ENCODE data around the gene TBC1D9B. TPM values are rescaled to one million over a fixed set of nuclear protein-coding genes. Genes with fewer than 3 reads are reported as not detected.
"Not testable (repeated sequence)": the region's sequence is repeated elsewhere in the genome, so short reads cannot be mapped to it uniquely, and the experiment has no call there.

TBC1D9B gene
- polyA plus RNA-seq, 3 donors, result 49.1 to 82.3 (median 80.3) TPM

DNA sequence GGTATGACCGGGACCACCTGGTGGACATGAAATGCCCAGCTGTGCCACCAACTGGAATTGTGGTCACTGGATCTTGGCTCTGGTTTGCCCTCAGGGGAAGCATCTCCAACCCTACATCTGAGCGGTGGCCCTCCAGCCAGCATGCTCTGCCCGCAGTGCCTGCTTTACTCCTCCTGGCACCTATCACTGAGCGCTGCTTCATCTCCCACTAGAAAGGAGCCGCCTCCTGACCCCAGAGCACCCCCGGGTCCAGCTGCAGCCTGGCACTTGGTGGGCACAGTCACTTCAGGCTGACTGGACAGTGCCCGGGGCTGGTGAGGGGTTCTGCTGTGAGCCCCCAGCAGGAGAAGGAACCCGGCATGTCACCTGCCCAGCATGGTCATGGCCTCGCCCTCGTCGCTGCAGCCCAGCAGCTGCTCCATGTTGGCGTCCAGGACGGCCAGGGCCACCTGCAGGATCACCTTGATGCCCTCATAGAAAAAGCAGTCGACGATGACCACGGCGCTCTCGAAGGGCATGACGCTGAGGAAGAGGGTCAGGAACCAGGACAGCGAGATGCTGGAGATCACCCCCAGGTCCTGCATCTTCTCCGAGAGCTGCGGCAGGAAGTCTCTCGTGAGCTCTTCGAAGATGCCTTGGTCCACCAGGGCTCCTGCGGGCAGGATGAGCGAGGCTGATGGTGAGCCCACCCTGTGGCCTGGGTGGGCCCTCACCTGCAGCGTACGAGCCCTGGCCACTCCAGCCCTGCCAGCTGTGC, 33.0 kb downstream of the TBC1D9B start:
- no peak overlapping the region for H3K27ac ChIP-seq (ENCODE audit: low read depth, low read length)
- 95 to 97% (median 96%) methylated on average over 28 of the region's 28 CpGs for WGBS, 3 donors

DNA sequence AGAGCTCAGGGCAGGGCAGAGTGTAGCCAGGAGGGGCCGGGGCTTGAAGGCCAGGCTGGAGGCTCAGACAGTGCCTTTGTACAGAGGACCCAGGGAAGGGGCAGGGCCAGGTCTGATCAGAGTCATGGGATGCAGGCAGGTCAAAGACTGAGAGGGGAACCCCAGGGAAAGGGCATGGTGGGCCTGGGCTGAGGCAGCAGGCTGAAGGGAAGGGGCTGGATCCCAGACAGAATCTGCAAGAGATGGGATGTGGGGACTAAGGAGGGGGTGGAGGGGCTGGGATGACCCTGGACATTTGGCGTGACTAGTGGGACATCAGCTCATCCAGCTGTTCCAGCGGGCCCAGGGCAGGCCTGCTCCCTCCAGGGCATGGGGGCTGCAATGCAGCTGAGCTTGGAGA, 33.6 kb downstream of the TBC1D9B start:
- no peak overlapping the region for H3K27ac ChIP-seq (ENCODE audit: low read depth, low read length)
- 92 to 98% (median 95%) methylated on average over 3 of the region's 3 CpGs for WGBS, 3 donors

DNA sequence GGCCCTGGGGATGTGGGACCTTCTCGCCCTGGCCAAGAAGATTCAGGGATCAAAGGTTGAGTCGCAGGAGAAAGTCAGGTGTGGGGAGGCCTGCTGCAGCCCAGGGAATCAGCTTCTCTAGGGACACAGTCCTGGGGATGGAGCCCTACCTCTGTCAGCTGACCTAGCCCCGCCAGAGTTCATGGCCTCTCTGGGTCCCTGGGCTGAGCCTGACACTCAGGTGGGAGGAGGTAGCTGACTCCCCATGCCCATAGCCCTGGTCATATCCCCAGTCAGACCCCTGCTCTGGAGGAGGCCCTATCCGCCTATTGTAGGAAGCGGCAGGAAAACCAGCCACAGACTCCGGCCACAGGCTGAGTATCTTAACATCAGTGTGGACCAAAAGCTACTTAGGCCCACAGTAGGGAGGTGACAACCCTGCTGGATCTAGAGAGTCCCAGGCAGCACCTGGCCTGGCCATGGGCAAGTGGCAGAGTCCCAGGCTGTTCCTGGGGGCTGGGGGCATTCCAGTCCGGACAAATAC, 34.0 kb downstream of the TBC1D9B start:
- WGBS, 3 donors, result 94 to 98% (median 95%) methylated on average over 7 of the region's 7 CpGs

DNA sequence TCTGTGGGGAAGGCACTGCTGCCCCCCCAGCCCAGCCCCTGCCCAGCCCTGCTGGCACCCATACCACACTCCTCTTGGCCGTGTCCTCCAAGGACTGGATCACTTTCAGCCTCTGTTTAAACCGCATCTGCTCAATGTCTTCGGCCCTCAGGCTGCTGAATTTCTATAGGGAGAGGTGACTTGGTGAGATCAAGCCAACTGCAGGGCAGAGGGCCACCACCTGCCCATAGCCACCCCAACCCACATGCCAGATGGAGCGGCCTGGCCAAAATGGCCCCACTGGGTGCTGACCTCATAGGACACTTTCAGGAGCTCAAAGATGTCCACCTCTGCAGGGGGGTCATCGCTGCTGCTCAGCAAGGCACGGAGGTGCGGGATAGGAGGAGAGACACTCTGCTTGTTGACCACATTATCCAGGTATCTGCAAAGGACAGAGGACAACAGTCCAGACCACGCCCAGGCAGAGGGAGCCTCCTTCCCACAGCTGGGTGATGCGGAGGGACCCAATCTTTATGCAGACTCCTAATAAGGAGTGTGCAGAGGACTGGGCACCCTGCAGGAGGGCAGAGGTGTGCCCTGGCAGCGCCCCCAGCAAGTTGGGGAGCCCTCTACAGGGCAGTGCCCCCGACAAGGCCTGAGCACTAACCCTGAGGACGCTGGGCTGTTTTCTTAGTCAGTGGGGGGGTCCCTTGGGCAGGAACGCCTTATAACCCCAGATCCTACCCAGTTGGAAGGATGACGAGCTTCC, 34.7 kb downstream of the TBC1D9B start:
- 91 to 93% (median 93%) methylated on average over 14 of the region's 14 CpGs for WGBS, 3 donors

More for the DNA sequence above, 34.0 kb downstream of the TBC1D9B start:
- no peak overlapping the region for H3K27ac ChIP-seq (ENCODE audit: low read depth, low read length)

DNA sequence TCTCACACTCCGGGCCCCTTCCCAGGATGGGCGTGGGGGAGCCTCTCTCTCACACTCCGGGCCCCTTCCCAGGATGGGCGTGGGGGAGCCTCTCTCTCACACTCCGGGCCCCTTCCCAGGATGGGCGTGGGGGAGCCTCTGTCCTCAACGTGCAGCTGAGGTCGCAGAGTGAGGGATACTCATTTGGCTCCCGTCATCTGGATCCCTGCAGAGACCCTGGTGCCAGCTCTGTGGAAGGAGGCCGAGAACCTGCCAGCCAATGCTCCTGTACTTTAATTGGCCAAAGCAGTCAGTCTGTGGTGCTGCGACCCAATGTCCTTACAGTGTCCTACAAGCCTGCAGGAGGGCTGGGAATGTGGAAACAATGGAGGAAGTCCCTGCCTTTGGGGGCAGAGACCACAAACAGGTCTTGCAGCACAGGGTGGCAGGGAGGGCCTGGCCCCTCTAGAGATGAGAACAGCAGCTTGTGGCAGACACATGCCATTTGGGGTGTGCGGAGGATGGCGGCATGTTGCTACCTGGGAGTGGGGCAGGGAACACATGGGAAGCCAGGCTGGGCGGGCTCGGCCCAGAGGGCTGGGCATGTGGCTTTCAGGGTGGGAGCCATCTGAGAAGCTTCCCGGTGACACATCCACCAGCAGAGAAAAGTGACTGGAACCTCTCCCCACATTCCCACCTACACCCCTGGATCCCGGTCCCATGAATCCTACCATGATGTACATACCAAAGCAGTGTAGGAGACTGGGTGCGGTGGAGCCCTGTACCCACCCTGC, 35.5 kb downstream of the TBC1D9B start:
- WGBS, 3 donors, result 77 to 92% (median 79%) methylated on average over 14 to 15 of the region's 18 CpGs
- no peak overlapping the region for H3K27ac ChIP-seq (ENCODE audit: low read depth, low read length)

More for the DNA sequence above, 34.7 kb downstream of the TBC1D9B start:
- no peak overlapping the region for H3K27ac ChIP-seq (ENCODE audit: low read depth, low read length)

DNA sequence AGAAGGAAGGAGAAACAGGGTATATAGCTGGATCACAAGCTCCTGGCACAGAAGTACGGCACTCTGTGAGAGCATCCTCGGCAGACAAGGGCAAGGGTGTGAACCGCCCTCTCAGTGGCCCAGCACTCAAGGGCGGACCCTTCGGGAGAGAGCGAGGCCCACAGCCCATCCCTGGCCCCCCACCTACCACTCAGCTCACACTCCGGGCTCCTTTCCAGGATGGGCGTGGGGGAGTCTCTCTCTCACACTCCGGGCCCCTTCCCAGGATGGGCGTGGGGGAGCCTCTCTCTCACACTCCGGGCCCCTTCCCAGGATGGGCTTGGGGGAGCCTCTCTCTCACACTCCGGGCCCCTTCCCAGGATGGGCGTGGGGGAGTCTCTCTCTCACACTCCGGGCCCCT, 36.2 kb downstream of the TBC1D9B start:
- WGBS, 3 donors, result 71 to 91% (median 80%) methylated on average over 11 to 14 of the region's 14 CpGs
- not testable (repeated sequence) for H3K27ac ChIP-seq (ENCODE audit: low read depth, low read length)

DNA sequence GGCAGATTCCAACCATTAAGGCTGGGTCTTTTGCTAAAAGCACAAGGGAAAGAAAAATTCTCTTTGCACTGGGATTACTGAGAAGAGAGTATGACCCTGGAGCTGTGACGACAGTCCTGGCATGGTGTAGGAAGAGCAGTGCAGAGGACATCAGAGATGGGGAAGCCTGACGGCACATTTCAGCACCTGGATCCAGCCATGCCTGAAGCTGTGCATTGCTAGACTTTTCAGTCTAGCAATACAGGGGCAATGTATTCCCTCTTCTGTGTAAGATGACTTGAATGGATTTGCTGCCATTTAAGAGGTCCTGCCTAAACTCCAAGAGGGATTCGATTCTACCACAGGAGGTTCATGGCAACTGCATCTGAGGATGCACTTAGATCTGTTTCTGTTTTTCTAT, 36.7 kb downstream of the TBC1D9B start:
- H3K27ac ChIP-seq (ENCODE audit: low read depth, low read length), result no peak overlapping the region
- 82 to 92% (median 91%) methylated on average over 3 of the region's 3 CpGs for WGBS, 3 donors

DNA sequence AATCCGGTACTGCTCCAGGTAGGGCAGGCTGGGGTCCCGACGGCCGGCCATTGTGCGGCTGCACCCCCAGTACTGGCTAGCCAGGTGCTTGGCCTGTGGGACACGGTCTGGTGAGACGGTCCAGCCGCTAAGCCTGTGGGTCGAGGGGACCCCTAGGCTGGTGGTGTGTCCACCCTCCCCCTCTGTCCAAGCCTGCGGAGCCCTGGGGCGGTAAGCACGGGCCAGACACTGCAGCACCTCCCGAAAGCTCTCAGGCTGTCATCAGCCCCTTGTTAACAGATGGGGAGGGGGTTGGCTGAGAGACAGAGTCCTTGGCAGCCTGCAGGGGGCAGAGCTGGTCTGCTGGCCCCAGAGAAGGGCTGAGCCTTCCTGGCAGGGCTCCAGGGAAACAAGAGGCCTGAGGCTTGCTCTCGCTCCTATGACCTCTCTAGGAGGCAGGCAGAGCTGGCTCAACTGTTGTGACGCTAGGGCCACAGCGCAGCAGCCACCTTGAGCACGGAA, 37.2 kb downstream of the TBC1D9B start:
- WGBS, 3 donors, result 74 to 83% (median 81%) methylated on average over 17 of the region's 17 CpGs
- no peak overlapping the region for H3K27ac ChIP-seq (ENCODE audit: low read depth, low read length)

DNA sequence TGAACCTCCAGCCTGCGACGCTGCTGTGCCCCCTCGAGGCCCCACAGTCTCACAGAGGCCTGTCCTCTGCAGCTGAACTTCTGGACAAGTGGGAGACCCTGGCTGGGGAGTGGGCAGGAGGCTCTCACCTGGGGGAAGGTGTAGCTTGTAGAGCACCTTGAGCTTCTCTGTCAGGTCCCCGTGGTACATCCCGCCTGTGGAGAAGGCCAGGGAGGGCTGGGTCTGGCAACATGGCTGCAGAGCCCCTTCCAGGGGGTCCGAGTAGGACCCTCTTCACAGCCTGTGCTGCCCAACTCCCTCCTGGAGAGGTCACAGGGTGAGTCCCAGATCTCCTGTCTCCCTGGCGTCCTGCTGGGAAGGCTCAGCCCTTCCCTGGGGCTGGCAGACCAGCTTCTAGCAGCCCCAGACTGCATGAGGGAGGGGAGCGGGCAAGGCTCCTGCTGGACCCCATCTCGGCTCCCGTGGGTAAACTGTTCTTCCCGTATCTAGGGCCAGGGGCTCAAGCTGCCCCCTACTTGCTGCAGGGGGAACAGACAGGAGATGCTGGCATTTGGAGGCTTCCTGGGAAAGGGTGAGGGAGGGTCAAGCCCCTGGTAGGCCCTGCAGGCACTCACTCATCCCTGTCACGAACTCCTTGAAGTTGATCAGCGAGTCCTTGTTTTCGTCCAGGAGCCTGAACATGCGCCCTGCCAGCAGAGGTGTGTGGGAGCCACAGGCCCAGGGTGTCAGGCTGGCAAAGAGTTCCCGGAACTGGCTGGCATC, 37.9 kb downstream of the TBC1D9B start:
- H3K27ac ChIP-seq (ENCODE audit: low read depth, low read length), result no peak overlapping the region
- WGBS, 3 donors, result 88 to 91% (median 89%) methylated on average over 16 of the region's 16 CpGs

DNA sequence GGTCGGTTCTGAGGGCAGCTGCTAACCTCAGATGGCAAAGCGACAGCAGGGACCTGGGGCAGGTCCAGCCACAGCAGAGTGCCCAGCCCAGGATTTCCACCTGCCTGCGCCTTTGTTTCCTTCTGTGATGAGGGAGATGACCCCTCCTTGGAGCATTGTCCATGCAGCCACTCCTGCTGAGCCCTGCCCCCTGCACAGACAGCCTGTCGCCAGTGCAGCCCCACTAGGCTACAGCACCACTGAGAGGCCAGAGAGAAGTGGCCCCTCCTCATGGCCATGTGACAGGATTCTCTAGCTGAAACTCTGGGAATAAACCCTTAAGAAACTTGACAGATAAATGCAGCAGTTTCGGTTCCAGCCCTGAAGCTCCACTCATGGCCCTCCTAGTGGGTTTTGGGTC, 38.6 kb downstream of the TBC1D9B start:
- no peak overlapping the region for H3K27ac ChIP-seq (ENCODE audit: low read depth, low read length)
- 87 to 92% (median 88%) methylated on average over 5 of the region's 5 CpGs for WGBS, 3 donors

DNA sequence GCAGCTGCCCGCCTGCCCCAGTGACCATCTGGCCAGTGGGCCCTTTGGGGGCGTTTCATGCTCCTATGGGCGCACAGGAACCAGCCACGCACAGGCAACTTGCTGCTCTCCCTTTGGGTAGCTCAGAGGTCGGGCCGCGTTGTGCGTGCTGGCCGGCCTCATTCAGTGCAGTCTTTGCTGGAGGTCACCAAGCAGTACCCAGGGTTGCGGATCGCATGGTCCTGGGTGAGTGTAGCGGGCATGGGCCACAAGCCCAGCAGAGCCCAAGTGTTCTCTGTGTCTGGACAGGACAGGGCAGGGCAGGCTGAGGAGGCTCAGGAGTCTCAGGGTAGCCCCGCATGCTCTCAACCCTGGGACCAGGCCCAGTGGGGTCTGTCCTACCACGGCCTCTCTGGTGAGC, 39.2 kb downstream of the TBC1D9B start:
- WGBS, 3 donors, result 92 to 98% (median 97%) methylated on average over 14 of the region's 14 CpGs

DNA sequence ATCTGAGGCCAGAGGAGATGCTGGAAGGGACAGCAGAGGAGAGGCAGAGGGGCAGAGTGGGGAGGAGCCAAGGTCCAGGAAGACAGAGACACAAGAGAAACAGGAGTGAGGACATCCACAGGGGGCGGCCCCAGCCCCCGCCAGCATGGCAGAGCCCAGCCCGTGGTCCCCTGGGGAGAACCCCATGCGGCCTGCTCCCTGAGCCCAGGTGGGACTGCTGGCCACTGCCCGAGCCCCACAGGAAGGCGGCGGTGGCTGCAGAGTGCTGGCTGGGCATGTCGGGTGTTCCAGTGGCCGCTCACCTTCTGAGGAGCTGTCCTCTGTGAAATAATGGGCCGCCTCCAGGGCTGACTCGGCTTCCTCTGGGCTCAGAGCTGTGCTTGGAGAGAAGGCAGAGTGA, 40.2 kb downstream of the TBC1D9B start:
- H3K27ac ChIP-seq (ENCODE audit: low read depth, low read length), result no peak overlapping the region
- 85 to 91% (median 90%) methylated on average over 10 to 11 of the region's 11 CpGs for WGBS, 3 donors

More for the DNA sequence above, 39.2 kb downstream of the TBC1D9B start:
- no peak overlapping the region for H3K27ac ChIP-seq (ENCODE audit: low read depth, low read length)

DNA sequence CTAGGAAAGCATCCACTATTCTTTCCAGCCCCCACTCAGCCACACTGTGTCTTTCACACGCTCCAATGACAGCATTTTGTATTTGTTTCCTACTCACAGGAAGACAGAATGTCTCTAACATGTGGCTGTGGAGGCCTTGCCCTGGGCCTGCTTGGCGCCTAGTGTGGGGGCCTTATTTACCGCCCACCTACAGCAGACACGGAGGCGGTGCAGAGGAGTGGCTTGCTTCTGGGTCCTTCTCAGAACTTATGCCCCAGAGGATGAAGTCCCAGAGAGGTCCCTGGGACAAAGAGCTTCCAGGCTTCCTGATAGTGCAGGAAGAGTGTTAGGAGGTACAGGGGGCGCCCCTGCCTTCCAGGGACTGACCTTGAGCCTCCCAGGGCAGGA, 40.6 kb downstream of the TBC1D9B start:
- 89 to 91% (median 90%) methylated on average over 6 of the region's 6 CpGs for WGBS, 3 donors
- no peak overlapping the region for H3K27ac ChIP-seq (ENCODE audit: low read depth, low read length)

DNA sequence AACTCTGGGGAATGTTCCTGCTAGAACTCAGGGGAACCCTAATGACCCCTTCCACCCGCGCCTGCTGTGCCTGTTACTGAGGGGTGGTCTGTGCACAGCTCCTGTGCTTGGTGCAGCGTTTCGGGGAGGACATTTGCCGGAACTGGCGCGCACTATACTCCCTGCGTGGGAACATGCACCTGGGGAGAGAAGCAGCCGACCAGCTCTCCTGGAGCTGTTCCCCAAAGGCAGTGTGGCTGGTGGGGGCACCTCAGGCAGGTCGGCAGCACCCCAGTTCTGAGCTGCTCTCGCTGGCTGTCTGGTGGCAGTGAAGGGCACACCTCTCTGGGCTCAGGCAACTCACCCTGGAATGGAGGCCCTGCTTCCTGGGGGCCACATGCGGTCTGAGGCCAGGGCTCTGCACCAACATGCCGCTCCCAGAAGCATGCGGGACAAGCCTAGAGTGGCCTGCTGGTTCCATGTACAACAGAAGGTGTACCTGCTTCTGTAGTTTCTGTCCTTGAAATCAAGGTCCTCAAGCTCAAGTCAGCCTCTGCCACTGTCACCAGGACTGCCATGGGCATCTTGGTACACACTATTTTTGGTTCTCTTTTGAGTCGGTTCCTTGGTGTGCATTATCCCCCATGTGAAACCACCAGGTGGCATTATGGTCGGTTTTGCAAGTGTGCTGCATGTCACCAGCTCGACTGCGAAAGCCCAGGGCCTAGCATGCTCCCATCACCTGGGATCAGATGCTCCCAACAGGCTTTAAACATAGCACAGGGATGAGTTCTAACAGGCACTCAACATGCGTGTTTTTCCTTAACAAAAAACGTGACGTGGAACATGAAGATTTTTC, 41.2 kb downstream of the TBC1D9B start:
- no peak overlapping the region for H3K27ac ChIP-seq (ENCODE audit: low read depth, low read length)
- WGBS, 3 donors, result 81 to 86% (median 86%) methylated on average over 21 of the region's 21 CpGs

DNA sequence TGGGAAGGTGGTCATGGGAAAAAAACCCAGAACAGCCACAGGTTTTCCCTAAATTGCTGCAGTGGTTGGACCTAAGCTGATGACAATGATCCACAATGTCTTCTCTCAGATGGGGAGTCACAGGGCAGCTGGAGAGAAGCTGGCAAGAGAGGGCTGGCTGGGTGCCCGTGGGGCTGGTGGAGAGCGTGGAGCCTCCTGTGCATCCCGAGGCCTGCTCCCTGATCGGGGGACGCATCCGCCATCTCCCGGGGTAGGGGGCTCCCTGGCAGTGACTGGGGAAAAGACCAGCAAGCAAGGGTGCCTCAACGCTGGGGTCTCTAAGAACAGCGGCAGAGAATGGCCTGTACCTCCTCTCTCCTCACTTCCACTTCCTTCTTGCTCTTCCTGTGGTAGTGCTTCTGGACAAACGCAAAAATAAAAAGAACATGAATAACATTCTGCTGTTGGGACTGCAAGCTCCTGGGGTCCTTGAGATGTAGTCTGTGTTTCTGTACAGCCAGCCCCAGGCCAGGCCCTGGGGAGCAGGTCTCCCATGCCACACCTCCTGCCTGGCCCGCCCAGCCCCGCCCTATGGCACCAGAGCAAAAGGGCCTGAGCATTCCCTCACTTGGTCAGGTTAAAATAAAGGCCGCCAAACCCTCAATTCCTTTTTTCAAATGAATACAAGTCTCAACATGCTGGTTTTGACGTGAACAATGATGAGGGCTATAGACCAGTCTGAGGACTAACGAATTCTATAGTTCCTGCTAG, 42.0 kb downstream of the TBC1D9B start:
- 84 to 94% (median 85%) methylated on average over 15 of the region's 15 CpGs for WGBS, 3 donors
- no peak overlapping the region for H3K27ac ChIP-seq (ENCODE audit: low read depth, low read length)

DNA sequence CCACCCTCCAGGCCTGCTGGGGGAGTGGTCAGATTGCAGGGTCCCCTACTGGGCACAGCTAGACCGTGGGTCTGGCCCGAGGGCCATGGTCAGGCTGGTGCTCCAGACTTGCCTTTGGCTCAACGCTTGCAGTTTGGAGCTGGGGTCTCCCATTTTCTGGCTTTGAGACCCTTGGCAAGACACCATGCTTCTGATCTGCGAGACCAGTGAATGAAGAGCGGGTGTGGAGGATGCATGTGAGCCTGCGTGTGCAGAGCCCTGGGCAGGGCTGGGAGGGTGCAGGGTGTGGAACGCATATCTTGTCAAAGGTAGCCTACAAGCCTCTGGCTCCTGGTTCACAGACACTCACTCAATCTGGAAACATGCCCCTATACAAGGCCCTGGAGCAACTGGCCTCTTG, 43.0 kb downstream of the TBC1D9B start:
- WGBS, 3 donors, result 94 to 98% (median 95%) methylated on average over 7 of the region's 7 CpGs
- H3K27ac ChIP-seq (ENCODE audit: low read depth, low read length), result no peak overlapping the region

Measured in adipose tissue (tissue), 3 donors.